GM18526 (cell line): ENCODE results near the gene ZBTB4.

ENCODE experiments used
- POLR2A ChIP-seq: IDR thresholded peaks from 3 replicates; pipeline ENCODE4 v1.6.1; 2011; ENCODE audit not compliant: insufficient read length; ENCODE audit errors: extremely low read depth

The ZBTB4 gene

DNA sequence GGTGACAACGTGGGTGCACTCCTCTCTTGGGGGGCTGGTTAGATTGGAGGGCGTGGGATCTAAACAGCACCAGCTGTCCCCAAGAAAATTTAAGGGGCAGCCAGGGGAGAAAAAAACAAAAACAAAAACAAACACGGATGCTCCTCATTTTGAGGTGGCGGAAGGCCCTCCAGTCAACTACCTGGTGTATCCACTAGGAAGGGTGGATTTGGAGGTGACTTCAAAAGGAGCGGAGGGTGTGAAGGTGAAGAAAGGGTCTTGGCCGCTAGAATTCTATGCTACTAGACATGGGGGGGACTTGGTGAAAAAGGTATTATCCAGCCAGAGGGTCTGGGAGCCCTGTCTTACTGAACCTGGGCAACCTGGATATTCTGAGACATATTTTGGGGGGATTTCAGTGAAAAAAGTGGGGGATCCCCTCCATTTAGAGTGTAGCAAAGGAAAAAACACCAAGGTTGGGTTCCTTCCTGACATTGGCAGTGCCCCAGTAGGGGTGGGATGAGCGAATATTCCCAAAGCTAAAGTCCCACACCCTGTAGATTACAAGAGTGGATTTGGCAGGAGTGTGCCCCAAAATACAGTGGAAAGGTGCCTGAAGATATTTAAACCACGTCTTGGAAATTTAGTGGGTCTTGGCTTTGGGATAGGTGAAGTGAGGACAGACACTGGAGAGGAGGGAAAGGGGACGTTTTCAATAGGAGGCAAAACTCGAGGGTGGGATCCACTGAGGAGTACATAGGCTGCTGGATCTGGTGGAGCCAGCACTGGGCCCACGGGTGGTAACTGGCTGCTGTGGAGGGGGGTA lies 40.6 kb downstream of the ZBTB4 start:
- TF ChIP-seq POLR2A, result no peak

DNA sequence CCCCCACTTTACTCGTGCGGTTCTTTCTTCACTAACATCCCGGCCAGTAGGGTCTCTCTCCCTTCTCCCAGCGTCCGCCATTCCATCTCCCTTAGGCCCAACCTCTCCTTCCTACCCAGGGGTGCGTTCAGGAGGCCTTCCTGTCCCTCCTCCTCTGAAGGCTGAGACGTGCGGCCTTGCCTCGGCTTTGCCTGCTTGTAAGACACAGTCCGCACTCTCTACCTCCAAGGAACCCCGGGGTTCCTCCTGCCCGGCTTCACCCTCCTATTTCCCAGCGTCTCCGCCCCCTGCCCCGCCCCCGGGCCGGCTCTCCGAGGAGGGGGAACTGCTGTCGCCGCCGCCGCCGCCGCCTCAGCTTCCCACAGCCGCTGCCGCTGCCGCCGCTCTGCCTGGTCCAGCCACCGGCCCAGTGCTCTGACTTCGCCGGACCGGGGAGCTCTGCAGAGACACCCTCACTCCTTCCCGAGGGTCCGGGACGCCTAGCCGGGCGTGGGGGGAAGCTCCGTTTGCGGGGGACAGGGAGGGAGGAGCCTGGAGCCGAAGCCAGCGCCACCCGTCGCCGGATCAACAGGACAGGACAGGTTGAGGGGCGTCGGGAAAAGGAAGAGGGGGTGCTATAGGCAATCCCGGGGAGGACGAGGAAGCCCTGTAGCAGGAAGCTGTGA lies 41.3 kb downstream of the ZBTB4 start:
- no peak for TF ChIP-seq POLR2A

DNA sequence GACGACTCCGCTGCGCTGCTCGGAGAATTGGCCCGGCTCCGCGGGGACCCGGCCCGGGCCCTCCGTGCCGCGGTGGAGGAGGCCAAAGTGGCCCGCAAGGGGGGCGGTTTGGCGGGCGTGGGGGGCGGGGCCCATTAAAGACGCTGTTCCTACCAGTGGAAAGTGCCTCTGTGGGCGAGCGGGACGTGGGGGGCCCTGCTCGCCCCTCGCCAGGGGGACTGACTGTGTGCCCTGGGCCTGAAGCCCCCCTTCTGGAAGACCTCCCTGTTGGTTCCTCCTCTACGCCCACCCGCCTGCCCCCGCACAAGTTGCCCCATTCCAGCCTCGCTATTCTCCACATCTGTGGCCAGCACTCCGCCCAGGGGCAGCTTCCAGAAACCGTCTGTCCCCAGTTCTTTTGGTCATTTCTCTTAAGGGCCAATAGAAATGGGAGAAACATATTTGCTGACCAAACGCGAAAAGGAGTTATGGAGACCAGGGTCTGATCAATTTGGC lies 42.0 kb downstream of the ZBTB4 start:
- no peak for TF ChIP-seq POLR2A

DNA sequence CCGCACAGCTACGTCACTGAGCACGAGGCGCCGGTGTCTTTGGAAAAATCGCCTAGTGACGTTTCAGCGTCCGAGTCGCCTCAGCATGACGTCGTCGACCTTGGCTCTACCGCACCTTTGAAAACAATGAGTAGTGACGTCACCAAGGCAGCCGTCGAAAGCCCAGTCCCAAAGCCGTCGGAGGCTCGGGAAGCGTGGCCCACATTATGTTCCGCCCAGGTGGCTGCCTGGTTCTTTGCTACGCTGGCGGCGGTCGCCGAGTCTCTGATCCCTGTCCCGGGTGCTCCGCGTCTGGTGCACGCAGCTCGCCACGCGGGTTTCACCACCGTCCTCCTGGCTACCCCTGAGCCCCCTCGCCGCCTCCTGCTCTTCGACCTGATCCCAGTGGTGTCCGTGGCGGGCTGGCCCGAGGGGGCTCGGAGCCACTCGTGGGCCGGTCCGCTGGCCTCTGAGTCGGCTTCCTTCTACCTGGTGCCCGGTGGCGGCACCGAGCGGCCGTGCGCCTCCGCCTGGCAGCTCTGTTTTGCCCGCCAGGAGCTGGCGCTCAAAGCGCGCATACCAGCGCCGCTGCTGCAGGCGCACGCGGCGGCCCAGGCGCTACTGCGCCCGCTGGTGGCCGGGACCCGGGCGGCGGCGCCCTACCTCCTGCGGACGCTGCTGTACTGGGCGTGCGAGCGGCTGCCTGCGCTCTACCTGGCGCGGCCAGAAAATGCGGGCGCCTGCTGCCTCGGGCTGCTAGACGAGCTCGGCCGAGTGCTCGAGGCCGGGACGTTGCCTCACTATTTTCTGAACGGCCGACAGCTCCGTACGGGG lies 42.7 kb downstream of the ZBTB4 start:
- TF ChIP-seq POLR2A, result peak; percentile 20

DNA sequence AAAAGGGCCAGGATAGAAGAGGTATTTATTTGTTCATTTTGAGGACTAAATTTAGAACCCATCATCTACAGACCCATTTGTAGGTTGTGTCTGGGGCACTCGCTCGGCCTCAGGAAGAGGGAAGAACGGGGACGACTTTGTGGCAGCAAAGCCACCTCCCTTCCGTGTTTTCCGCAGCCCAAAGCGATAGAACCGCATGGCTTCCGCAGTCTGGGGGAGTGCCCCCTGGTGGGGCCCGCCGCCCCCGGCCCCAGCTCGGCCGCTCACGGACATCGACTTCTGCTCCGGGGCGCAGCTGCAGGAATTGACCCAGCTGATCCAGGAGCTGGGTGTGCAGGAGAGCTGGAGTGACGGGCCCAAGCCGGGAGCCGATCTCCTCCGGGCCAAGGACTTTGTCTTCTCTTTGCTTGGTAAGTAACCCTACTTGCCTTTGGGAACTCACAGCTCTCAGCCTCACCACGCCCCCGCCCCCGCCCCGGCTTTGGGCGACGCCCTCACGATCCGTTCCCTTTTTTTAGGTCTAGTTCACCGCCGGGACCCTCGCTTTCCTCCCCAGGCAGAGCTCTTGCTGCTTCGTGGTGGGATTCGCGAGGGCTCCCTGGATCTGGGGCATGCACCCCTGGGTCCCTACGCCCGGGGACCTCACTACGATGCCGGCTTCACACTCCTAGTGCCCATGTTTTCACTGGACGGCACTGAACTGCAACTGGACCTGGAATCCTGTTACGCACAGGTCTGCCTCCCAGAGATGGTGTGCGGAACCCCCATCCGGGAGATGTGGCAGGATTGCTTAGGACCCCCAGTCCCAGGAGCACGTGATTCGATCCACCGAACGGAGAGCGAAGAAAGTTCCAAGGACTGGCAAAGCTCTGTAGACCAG lies 43.5 kb downstream of the ZBTB4 start:
- TF ChIP-seq POLR2A, result peak; percentile 37

DNA sequence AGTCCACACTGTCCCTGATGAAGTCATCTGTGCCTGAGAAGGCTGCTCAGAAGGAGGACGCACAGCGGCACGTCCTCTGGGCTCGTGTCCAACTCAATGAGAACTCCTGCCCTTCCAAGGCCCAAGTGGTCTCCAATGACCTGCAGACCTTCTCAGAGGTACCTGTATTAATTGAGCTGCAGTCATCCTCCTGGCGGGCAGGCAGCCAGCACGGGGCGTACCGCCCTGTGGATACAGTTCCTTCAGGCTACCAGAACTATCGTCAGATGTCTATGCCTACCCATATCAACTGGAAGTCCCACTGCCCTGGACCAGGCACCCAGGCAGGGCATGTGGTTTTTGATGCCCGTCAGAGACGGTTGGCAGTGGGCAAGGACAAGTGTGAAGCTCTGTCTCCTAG lies 47.1 kb downstream of the ZBTB4 start:
- no peak for TF ChIP-seq POLR2A

DNA sequence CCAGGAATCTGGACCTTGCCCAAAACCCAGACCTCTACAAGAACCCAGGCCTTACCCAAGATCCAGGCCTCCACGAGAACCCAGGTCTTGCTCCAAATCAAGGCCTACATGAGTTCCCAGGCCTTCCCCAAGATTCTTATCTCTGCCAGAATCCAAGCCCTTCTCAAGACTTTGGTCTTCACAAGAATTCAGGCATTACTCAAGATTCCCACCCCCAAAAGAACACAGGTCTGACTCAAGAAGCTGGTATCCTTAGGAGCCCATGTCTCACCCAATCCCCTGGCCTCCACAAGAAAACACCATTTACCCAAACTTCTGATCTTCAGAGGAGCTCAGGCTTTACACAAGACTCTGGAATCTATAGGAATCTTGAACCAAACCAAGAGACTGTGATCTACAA lies 48.2 kb downstream of the ZBTB4 start:
- no peak for TF ChIP-seq POLR2A

DNA sequence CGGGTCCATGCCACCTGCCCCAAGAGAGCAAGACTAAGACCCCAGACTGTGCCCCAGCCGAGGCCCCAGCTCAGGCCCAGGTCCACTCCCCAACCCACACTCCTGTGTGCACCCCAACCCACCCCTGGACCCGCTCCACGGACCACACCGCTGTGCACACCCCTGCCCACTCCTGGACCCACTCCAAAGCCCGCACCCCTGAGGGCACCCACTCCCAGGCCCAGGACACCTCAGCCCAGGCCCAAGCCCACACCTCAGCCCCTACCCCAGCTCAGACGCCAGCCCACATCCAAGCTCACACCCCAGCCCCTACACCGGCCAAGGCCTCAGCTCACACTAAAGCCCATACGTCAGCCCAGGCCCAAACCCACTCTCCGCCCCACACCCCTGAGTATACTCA lies 49.7 kb downstream of the ZBTB4 start:
- no peak for TF ChIP-seq POLR2A

DNA sequence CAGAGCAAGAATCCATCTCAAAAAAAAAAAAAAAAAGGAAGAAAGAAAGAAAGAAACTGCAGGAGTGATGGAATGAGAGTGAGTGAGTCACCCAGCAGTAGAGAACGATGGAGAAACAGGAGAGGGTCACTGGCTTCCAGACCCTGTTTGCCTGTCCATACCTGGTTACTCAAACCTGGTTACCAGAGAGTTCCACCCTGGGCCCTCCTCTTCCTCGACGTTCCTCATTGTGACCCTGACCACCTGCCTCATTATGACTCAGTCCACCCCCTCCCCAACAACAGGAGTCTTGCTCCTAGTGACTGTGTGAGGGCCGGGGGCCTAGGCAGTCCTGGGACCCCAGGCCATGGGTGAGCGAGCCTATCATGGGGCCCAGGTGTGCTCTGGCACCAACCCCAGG lies 50.9 kb downstream of the ZBTB4 start, which contains the start of gene SPEM3:
Gene SPEM3 (plus strand): TSS at position 301 of the 400 bp plus-strand sequence. CDS start 46 bp downstream, at position 347.
- no peak for TF ChIP-seq POLR2A

DNA sequence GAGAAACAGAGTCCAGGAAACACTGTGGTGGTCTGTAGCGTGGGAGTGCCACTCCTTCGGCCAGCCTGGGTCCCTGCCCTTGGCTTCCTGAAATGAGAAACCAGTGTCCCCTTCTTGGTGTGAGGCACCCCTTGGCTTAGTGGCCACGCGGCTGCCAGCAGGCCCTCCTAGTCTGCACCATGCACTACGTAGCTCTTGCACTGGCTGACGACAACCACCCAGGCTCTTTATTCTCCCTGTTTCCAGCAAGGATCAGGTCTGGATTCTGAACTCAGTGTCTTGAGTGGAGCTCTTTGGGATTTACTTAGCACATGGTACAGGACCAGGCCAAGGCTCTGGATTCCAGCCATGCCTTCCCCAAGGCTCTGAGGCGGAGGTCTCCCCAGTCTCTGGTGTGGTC lies 51.9 kb downstream of the ZBTB4 start:
- TF ChIP-seq POLR2A, result no peak

DNA sequence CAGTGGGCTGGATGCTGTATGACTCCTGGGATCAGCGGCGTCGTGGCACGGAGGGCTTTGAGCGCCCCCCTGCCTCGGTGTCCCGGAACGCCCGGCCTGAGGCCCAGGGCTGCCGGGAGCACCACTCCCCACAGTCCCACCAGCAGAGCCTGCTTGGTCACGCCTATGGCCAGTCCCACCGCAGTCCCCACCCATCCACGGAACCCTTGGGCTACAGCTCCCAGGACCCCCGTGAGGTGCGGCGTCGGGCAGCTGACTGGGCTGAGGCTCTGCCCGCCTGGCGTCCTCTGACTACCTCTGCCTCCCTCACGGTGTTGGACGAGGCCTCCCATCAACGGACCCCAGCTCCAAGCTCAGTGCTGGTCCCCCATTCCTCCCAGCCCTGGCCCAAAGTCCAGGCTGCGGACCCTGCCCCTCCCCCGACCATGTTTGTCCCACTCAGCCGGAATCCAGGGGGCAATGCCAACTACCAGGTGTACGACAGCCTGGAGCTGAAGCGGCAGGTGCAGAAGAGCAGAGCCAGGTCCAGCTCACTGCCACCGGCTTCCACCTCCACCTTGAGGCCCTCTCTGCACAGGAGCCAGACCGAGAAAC lies 52.4 kb downstream of the ZBTB4 start:
- no peak for TF ChIP-seq POLR2A

DNA sequence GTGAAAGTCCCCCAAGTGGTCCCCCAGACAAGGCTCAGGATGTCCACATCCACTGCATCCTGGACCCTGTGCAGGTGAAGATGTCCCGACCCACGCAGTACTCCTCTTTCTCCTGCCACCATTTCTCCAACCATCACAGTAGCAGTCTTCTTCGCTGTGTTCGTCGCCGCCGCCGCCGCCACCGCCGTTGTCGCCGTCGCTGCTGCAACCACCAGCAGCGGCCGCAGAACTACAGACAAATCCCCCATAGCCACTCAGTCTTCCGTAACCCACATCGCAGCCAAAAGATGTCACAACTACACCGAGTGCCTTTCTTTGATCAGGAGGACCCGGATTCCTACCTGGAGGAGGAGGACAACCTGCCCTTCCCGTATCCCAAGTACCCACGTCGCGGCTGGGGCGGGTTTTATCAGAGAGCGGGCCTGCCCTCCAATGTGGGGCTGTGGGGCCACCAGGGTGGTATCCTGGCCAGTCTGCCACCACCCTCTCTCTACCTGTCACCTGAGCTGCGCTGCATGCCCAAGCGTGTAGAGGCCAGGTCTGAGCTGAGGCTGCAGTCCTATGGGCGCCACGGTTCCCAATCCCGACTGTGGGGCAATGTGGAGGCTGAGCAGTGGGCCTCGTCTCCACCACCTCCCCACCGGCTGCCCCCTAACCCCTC lies 53.1 kb downstream of the ZBTB4 start:
- no peak for TF ChIP-seq POLR2A

DNA sequence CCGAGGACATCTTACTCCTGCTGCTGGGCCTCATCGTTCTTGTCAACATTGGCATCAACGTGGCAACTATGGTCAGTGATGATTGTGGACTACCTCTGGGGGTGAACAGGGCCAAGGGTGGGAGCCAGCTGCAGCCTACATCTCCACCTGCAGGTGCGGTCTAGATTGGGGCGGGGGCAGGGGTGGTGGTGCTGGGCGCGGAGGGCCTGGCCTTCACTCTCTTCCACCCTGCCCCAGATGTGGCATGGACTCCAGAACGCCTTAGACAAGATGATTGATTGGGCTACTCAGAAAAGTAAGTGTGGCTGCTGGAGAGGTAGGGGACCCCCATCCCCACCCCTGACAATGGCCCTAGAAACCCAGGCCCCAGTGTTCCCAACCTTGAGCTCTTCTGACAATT lies 53.7 kb downstream of the ZBTB4 start:
- TF ChIP-seq POLR2A, result no peak

DNA sequence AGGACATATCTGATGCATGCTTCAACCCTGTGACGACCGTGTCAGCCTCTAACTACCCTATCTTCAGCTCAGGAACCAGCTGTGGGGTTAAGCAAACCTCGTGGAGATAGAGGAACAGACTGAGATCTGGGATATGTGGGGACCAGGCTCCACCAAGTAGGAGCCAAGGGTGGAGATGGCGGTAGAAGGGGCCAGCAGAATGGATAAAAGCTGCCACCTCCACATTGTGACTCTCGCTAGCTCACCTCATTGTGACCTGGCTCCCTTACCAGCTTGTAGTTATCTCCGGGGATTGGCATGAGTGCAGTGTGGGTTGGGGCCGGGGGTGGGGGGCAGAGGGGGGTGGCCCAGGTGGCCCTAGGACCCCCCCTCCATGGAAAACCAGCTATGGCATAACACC lies 54.1 kb downstream of the ZBTB4 start, which contains the start of gene SPEM2:
Gene SPEM2 (plus strand): TSS at position 301 of the 400 bp plus-strand sequence. CDS start 73 bp downstream, at position 374.
- no peak for TF ChIP-seq POLR2A
